Naive B cell (primary cell): ENCODE results near the gene MSI2. TPM values are rescaled to one million over a fixed set of nuclear protein-coding genes. Genes with fewer than 3 reads are reported as not detected.

Experiments
- ATAC-seq, 2 donors: fragments of 150-1000 bp; cut with Tn5 transposase; 2 replicates each; pipeline ENCODE4 v1.10.0; 2021; ENCODE audit warnings: low read depth in 2 of 2, mild to moderate bottlenecking in 2 of 2, moderate library complexity in 2 of 2
- DNase-seq: peaks from one replicate; pipeline ENCODE4 v3.0.0; 2022
- H3K27ac Mint-ChIP-seq, 6 donors: one replicate each; pipeline ENCODE4 v1.8.0; 2020 to 2022; ENCODE audit warnings: mild to moderate bottlenecking in 6 of 6, mixed read lengths in 6 of 6, moderate library complexity in 5 of 6, inconsistent platforms in 2 of 6
- H3K27me3 Mint-ChIP-seq, 3 donors: one replicate each; pipeline ENCODE4 v1.8.0; 2021 to 2022; ENCODE audit warnings: mixed read lengths in 3 of 3, mild to moderate bottlenecking in 1 of 3
- H3K36me3 Mint-ChIP-seq, 2 donors: one replicate each; pipeline ENCODE4 v1.8.0; 2020 to 2022; ENCODE audit warnings: mixed read lengths in 2 of 2, inconsistent platforms in 1 of 2, mild to moderate bottlenecking in 1 of 2
- H3K4me1 Mint-ChIP-seq, 3 donors: one replicate each; pipeline ENCODE4 v1.8.0; 2020 to 2022; ENCODE audit warnings: mixed read lengths in 3 of 3, inconsistent platforms in 1 of 3, mild to moderate bottlenecking in 1 of 3, moderate library complexity in 1 of 3
- H3K4me3 Mint-ChIP-seq, 8 donors: one replicate each; pipeline ENCODE4 v1.8.0; 2020 to 2022; ENCODE audit warnings: mild to moderate bottlenecking in 8 of 8, mixed read lengths in 8 of 8, moderate library complexity in 8 of 8, inconsistent platforms in 2 of 8
- H3K9me3 Mint-ChIP-seq, 7 donors: one replicate each; pipeline ENCODE4 v1.8.0; 2020 to 2022; ENCODE audit warnings: mixed read lengths in 7 of 7, mild to moderate bottlenecking in 5 of 7, inconsistent platforms in 2 of 7, moderate library complexity in 1 of 7
- polyA plus RNA-seq, 6 donors: library from polyadenylated mRNA; unstranded; fragments of 300-500 nt; fragmentation: Illumina TruSeq; gene quantifications; one replicate each; pipeline ENCODE4 v1.2.3, GENCODE V29; 2021; ENCODE audit warnings: low read depth in 6 of 6

The MSI2 gene
- polyA plus RNA-seq, 6 donors from 2014 or later = 4.0 to 11.3 (median 6.8) TPM

- no peak for DNase-seq
- Mint-ChIP-seq H3K27me3 (no peaks in the 10 kb centered on the region), H3K4me1 (peaks cover 55 to 81% (median 80%) of the 10 kb centered on the region in 3 donors), H3K36me3 (no peaks in the 10 kb centered on the region), H3K27ac (peak overlapping the region in 2 of 6 donors; percentile 21 to 70), H3K4me3 (peak overlapping the region in 1 of 8 donors; percentile 3), H3K9me3 (peaks cover 0 to 2% (median 0%) of the 10 kb centered on the region in 7 donors)
- ATAC-seq = no peak
Observed at GRCh38 chr17:57602896-57603295, 346.6 kb downstream of the MSI2 start.

- Mint-ChIP-seq H3K4me3 (peak overlapping the region in 5 of 8 donors; percentile 25 to 83 (median 74)), H3K4me1 (peaks cover 57 to 80% (median 74%) of the 10 kb centered on the region in 3 donors), H3K27me3 (no peaks in the 10 kb centered on the region), H3K36me3 (no peaks in the 10 kb centered on the region), H3K9me3 (peaks cover 0 to 2% (median 0%) of the 10 kb centered on the region in 7 donors), H3K27ac (peak overlapping the region in 5 of 6 donors; percentile 94 to 99 (median 98))
- DNase-seq (no peak), ATAC-seq (no peak)
Observed at GRCh38 chr17:57603546-57603945, 347.2 kb downstream of the MSI2 start.

- peaks cover 0 to 2% (median 0%) of the 10 kb centered on the region in 7 donors for H3K9me3 Mint-ChIP-seq
- peak overlapping the region; percentile 1 to 90 (median 82) for H3K4me3 Mint-ChIP-seq
- H3K36me3 Mint-ChIP-seq = no peaks in the 10 kb centered on the region
Observed at GRCh38 chr17:57603978-57604377, 347.7 kb downstream of the MSI2 start.

GRCh38 chr17:57604771-57605674 lies 348.7 kb downstream of the MSI2 start:
- no peaks in the 10 kb centered on the region for H3K36me3 Mint-ChIP-seq
- no peaks in the 10 kb centered on the region for H3K9me3 Mint-ChIP-seq
- H3K27me3 Mint-ChIP-seq = no peaks in the 10 kb centered on the region
- H3K27ac Mint-ChIP-seq = peak overlapping the region; percentile 92 to 99 (median 97)
- ATAC-seq = peak; percentile 74 to 75
- H3K4me3 Mint-ChIP-seq = peak overlapping the region in 7 of 8 donors; percentile 74 to 91 (median 83)
- peaks cover 44 to 73% (median 65%) of the 10 kb centered on the region in 3 donors for H3K4me1 Mint-ChIP-seq
- DNase-seq = peak; percentile 83

More at GRCh38 chr17:57603978-57604377, 347.7 kb downstream of the MSI2 start:
- no peaks in the 10 kb centered on the region for H3K27me3 Mint-ChIP-seq
- H3K4me1 Mint-ChIP-seq = peaks cover 55 to 77% (median 70%) of the 10 kb centered on the region in 3 donors
- DNase-seq (peak; percentile 82), ATAC-seq (peak; percentile 79 to 80)
- peak overlapping the region; percentile 94 to 99 (median 98) for H3K27ac Mint-ChIP-seq

GRCh38 chr17:57605675-57606105 lies 349.4 kb downstream of the MSI2 start:
- Mint-ChIP-seq H3K27ac (peak overlapping the region; percentile 87 to 99 (median 97)), H3K4me3 (peak overlapping the region in 7 of 8 donors; percentile 74 to 91 (median 83)), H3K27me3 (no peaks in the 10 kb centered on the region), H3K36me3 (no peaks in the 10 kb centered on the region), H3K4me1 (peaks cover 38 to 68% (median 60%) of the 10 kb centered on the region in 3 donors), H3K9me3 (no peaks in the 10 kb centered on the region)
- ATAC-seq (peak; percentile 10 to 19), DNase-seq (no peak)

- ATAC-seq = no peak
- Mint-ChIP-seq H3K9me3 (no peaks in the 10 kb centered on the region), H3K4me1 (peaks cover 35 to 62% (median 56%) of the 10 kb centered on the region in 3 donors), H3K27ac (peak overlapping the region; percentile 74 to 99 (median 83)), H3K4me3 (peak overlapping the region in 6 of 8 donors; percentile 47 to 90 (median 78)), H3K27me3 (no peaks in the 10 kb centered on the region), H3K36me3 (no peaks in the 10 kb centered on the region)
- no peak for DNase-seq
Observed at GRCh38 chr17:57606111-57606875, 350.0 kb downstream of the MSI2 start.

- Mint-ChIP-seq H3K27ac (peak overlapping the region in 3 of 6 donors; percentile 65 to 89 (median 71)), H3K4me1 (peaks cover 42 to 60% (median 50%) of the 10 kb centered on the region in 3 donors)
- no peak for DNase-seq
Observed at GRCh38 chr17:57607553-57608120, 351.3 kb downstream of the MSI2 start.

GRCh38 chr17:57608369-57609124 lies 352.2 kb downstream of the MSI2 start:
- H3K36me3 Mint-ChIP-seq = no peaks in the 10 kb centered on the region
- H3K27me3 Mint-ChIP-seq = no peaks in the 10 kb centered on the region
- H3K4me1 Mint-ChIP-seq = peaks cover 42 to 53% (median 46%) of the 10 kb centered on the region in 3 donors
- peak overlapping the region in 2 of 6 donors; percentile 39 to 83 for H3K27ac Mint-ChIP-seq
- no peaks in the 10 kb centered on the region for H3K9me3 Mint-ChIP-seq
- no peak for DNase-seq
- peak overlapping the region in 1 of 8 donors; percentile 67 for H3K4me3 Mint-ChIP-seq
- no peak for ATAC-seq

More at GRCh38 chr17:57607553-57608120, 351.3 kb downstream of the MSI2 start:
- H3K9me3 Mint-ChIP-seq = no peaks in the 10 kb centered on the region
- no peaks in the 10 kb centered on the region for H3K27me3 Mint-ChIP-seq
- no peak overlapping the region for H3K4me3 Mint-ChIP-seq
- no peak for ATAC-seq
- no peaks in the 10 kb centered on the region for H3K36me3 Mint-ChIP-seq

- DNase-seq = no peak
- Mint-ChIP-seq H3K27ac (peak overlapping the region in 1 of 6 donors; percentile 41), H3K4me3 (peak overlapping the region in 1 of 8 donors; percentile 25), H3K4me1 (peaks cover 35 to 46% (median 39%) of the 10 kb centered on the region in 3 donors), H3K27me3 (no peaks in the 10 kb centered on the region), H3K36me3 (no peaks in the 10 kb centered on the region), H3K9me3 (no peaks in the 10 kb centered on the region)
- no peak for ATAC-seq
Observed at GRCh38 chr17:57609125-57609877, 353.0 kb downstream of the MSI2 start.

- no peaks in the 10 kb centered on the region for H3K27me3 Mint-ChIP-seq
- ATAC-seq (no peak), DNase-seq (no peak)
- H3K4me3 Mint-ChIP-seq = peak overlapping the region in 1 of 8 donors; percentile 30
- peaks cover 32 to 40% (median 33%) of the 10 kb centered on the region in 3 donors for H3K4me1 Mint-ChIP-seq
- H3K9me3 Mint-ChIP-seq = no peaks in the 10 kb centered on the region
- no peak overlapping the region for H3K27ac Mint-ChIP-seq
- peaks cover 0 to 4% of the 10 kb centered on the region in 2 donors for H3K36me3 Mint-ChIP-seq
Observed at GRCh38 chr17:57609878-57610270, 353.6 kb downstream of the MSI2 start.

- peak; percentile 20 for DNase-seq
- Mint-ChIP-seq H3K27ac (peak overlapping the region in 4 of 6 donors; percentile 11 to 93 (median 80)), H3K27me3 (no peaks in the 10 kb centered on the region), H3K36me3 (peaks cover 0 to 15% of the 10 kb centered on the region in 2 donors), H3K9me3 (no peaks in the 10 kb centered on the region), H3K4me1 (peaks cover 11 to 20% (median 11%) of the 10 kb centered on the region in 3 donors), H3K4me3 (no peak overlapping the region)
- peak; percentile 92 for ATAC-seq
Observed at GRCh38 chr17:57612202-57613071, 356.1 kb downstream of the MSI2 start.
